Uterus (tissue), 4 donors: ENCODE measurements around the gene GAGE13. TPM values are rescaled to one million over a fixed set of nuclear protein-coding genes. Genes with fewer than 3 reads are reported as not detected.
"Not testable (repeated sequence)": the region's sequence is repeated elsewhere in the genome, so short reads cannot be mapped to it uniquely, and the experiment has no call there.

ENCODE experiments used
- DNase-seq, 2 donors: peaks; one replicate each; pipeline ENCODE4 v3.0.0-alpha.2; 2019 to 2020
- H3K27ac ChIP-seq, 2 donors: fragments of 200-600 bp; sonication (generic); 1 replicate in 1 of 2; 2 replicates in 1 of 2; pipeline ENCODE4 v1.5.1; 2016 to 2018
- H3K27me3 ChIP-seq, 2 donors: fragments of 200-600 bp; sonication (generic); one replicate each; pipeline ENCODE4 v1.5.1; 2018 to 2019; ENCODE audit warnings: control low read depth in 1 of 2
- H3K36me3 ChIP-seq, 2 donors: fragments of 200-600 bp; sonication (generic); one replicate each; pipeline ENCODE4 v1.5.1; 2019; ENCODE audit warnings: control low read depth in 1 of 2
- H3K4me1 ChIP-seq, 2 donors: fragments of 200-600 bp; sonication (generic); one replicate each; pipeline ENCODE4 v1.5.1; 2018 to 2019; ENCODE audit warnings: control low read depth in 1 of 2
- H3K4me3 ChIP-seq, 2 donors: fragments of 200-600 bp; sonication (generic); 1 replicate in 1 of 2; 2 replicates in 1 of 2; pipeline ENCODE4 v1.5.1; 2018 to 2019; ENCODE audit warnings: mild to moderate bottlenecking in 1 of 2
- H3K9me3 ChIP-seq, 2 donors: fragments of 200-600 bp; sonication (generic); one replicate each; pipeline ENCODE4 v1.5.1; 2019; ENCODE audit warnings: control low read depth in 1 of 2
- POLR2A ChIP-seq, 2 donors: fragments of 450-650 bp; IDR thresholded peaks; one replicate each; pipeline ENCODE4 v1.6.1; 2016; ENCODE audit warnings: antibody characterized with exemption in 2 of 2, mild to moderate bottlenecking in 1 of 2, moderate library complexity in 1 of 2
- intact Hi-C: fragments of 100-400 bp; cut with DNase I; formaldehyde crosslinking; loops from one replicate; pipeline ENCODE4 v1.15.1; 2023; ENCODE audit warnings: low total_unique reads
- total RNA-seq, 4 donors: library from RNA; depleted of rRNA in 3 of 4; stranded (reverse); fragments of >200 nt in 3 of 4; gene quantifications; one replicate each; pipeline versions ENCODE4 v1.1.0 to v1.2.4, GENCODE V29; 2014 to 2023
- TF ChIP-seq, protein P1 (sequence below), 4 experiments: fragments of 200-600 bp in 2 of 4; fragments of 450-650 bp in 2 of 4; sonication (generic) in 2 of 4; IDR thresholded peaks; one replicate each; pipeline ENCODE4 v1.5.1; 2016 to 2019; ENCODE audit warnings: antibody characterized with exemption in 4 of 4, mild to moderate bottlenecking in 2 of 4, moderate library complexity in 1 of 4
- donor health status: DM: yes; HTN: yes; CAD: no.

GAGE13 gene
- total RNA-seq, 4 donors from 2014 or later = not detected

DNA sequence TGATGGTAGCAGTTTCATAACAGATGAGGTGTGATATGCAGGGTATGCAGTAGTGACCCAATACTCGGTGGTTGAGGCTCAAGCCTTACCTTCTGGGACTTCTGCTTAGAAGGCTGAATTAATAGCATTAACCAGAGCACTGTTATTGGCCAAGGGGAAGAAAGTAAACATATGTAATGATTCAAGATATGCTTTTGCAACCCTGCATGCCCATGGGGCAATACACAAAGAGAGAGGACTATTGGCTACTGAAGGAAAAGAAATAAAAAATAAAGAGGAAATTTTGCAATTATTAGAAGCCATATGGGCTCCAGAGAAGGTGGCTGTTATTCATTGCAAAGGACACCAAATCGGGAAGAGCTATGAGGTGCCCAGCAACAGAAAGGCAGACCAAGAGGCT lies 19.2 kb upstream of the GAGE13 start:
- no peak for DNase-seq
- Histone ChIP-seq H3K27me3 (no peaks in the 10 kb centered on the region), H3K36me3 (no peaks in the 10 kb centered on the region), H3K9me3 (no peaks in the 10 kb centered on the region), H3K4me1 (no peaks in the 10 kb centered on the region), H3K4me3 (no peak overlapping the region), H3K27ac (no peak overlapping the region)
- TF ChIP-seq POLR2A (IDR thresholded peaks at IDR 0.05) = no peak
- TF ChIP-seq, protein P1, sequence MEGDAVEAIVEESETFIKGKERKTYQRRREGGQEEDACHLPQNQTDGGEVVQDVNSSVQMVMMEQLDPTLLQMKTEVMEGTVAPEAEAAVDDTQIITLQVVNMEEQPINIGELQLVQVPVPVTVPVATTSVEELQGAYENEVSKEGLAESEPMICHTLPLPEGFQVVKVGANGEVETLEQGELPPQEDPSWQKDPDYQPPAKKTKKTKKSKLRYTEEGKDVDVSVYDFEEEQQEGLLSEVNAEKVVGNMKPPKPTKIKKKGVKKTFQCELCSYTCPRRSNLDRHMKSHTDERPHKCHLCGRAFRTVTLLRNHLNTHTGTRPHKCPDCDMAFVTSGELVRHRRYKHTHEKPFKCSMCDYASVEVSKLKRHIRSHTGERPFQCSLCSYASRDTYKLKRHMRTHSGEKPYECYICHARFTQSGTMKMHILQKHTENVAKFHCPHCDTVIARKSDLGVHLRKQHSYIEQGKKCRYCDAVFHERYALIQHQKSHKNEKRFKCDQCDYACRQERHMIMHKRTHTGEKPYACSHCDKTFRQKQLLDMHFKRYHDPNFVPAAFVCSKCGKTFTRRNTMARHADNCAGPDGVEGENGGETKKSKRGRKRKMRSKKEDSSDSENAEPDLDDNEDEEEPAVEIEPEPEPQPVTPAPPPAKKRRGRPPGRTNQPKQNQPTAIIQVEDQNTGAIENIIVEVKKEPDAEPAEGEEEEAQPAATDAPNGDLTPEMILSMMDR (IDR thresholded peaks at IDR 0.05) = no peak
- intact Hi-C loops = no loop called here

DNA sequence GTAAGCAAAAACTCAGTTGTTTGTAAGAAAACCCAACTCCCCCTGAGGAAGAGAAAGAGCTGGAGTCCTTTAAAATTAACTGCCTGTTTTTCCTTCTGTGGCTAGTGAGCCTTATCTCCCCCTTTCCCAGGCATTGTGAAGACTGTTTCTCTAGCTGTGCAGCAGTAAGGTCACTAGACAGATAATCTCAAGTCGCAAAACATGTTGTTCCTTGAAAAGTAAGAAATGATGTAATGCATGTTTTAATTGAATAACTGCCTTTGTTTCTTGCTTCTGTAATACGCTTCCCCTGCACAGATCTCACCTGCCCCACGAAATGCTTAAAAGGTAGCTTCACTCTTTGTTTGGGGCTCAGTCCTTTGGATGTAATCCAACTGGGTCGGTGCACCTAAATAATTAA lies 15.3 kb upstream of the GAGE13 start:
- Histone ChIP-seq H3K27ac (no peak overlapping the region), H3K4me1 (no peaks in the 10 kb centered on the region), H3K9me3 (no peaks in the 10 kb centered on the region), H3K4me3 (no peak overlapping the region), H3K36me3 (no peaks in the 10 kb centered on the region), H3K27me3 (no peaks in the 10 kb centered on the region)
- DNase-seq = no peak
- intact Hi-C loops = no loop called here
- no peak for TF ChIP-seq POLR2A (IDR thresholded peaks at IDR 0.05)
- TF ChIP-seq, protein P1 (IDR thresholded peaks at IDR 0.05) = no peak

DNA sequence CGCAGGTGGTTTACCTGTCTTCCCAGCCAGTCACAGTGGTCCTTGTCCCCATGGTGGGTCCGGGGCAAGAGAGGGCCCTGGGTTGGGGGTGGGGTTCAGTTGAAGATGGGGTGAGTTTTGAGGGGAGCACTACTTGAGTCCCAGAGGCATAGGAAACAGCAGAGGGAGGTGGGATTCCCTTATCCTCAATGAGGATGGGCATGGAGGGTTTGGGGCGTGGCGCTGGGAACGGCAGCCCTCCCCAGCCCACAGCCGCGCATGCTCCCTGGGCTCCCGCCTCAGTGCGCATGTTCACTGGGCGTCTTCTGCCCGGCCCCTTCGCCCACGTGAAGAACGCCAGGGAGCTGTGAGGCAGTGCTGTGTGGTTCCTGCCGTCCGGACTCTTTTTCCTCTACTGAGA lies 9.6 kb upstream of the GAGE13 start, which contains the start of gene GAGE12J:
Gene GAGE12J, plus strand, starts transcription at position 301 of the 400 bp plus-strand sequence. CDS start 1,157 bp downstream, outside the sequence.
- H3K36me3 ChIP-seq, H3K9me3 ChIP-seq, H3K27me3 ChIP-seq, H3K27ac ChIP-seq, H3K4me1 ChIP-seq, H3K4me3 ChIP-seq, DNase-seq, intact Hi-C loops: not testable (repeated sequence)

DNA sequence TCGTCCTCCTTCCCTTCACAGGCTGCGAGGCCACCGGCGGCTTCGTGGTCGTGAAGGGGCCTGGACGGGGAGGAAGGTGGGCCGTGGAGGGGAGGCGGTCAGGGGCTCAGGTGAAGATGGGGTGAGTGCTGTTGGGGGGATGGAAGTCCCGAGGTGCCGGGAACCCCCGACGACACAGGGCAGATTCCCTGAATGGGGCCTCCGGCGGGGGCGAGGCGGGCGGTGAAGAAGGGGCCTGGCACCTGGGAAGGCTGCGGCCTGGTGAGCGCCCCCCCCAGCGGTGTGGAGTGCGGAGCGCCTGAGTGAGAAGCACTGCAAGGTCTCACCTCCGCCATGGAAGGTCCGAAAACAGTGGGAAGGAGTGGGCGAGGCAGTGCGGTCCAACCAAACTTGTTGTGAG lies 9.1 kb upstream of the GAGE13 start:
- intact Hi-C loops, H3K27me3 ChIP-seq, H3K4me3 ChIP-seq, H3K9me3 ChIP-seq, H3K27ac ChIP-seq, H3K4me1 ChIP-seq, H3K36me3 ChIP-seq, DNase-seq: not testable (repeated sequence)

DNA sequence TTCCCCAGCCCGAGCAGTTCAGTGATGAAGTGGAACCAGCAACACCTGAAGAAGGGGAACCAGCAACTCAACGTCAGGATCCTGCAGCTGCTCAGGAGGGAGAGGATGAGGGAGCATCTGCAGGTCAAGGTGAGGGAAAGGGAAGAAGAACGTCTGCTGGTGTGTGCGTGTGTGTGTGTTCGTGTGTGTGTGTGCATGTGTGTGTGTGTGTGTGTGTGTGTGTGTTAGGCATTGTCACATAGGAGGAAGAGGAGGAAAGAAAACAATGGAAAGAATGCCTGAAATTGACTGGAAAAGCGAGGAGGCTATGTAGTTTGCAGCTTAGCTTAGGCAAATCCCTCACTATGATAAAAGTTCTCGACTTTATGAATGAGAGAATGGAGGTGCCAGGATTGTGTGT lies 7.6 kb upstream of the GAGE13 start:
- H3K27me3 ChIP-seq, intact Hi-C loops, DNase-seq, H3K9me3 ChIP-seq, H3K36me3 ChIP-seq, H3K27ac ChIP-seq, H3K4me3 ChIP-seq, H3K4me1 ChIP-seq: not testable (repeated sequence)

DNA sequence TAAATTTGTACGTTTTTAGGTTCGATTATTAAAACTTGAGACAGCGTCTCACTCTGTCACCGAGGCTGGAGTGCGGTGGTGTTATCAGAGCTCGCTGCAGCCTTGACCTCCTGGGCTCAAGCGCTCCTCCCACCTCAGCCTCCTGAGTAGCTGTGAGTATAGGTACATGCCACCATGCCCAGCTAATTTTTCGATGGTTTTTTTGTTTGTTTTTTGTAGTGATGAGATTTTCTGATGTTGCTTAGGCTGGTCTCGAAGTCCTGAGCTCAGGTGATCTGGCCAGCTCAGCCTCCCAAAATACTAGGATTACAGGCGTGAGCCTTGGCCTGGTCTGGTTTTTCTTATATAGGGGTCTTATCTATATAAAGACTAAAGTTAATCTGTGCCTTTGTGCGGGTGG lies 961 bp upstream of the GAGE13 start:
- H3K9me3 ChIP-seq, H3K4me1 ChIP-seq, H3K27ac ChIP-seq, H3K27me3 ChIP-seq, DNase-seq, H3K4me3 ChIP-seq, H3K36me3 ChIP-seq, intact Hi-C loops: not testable (repeated sequence)

DNA sequence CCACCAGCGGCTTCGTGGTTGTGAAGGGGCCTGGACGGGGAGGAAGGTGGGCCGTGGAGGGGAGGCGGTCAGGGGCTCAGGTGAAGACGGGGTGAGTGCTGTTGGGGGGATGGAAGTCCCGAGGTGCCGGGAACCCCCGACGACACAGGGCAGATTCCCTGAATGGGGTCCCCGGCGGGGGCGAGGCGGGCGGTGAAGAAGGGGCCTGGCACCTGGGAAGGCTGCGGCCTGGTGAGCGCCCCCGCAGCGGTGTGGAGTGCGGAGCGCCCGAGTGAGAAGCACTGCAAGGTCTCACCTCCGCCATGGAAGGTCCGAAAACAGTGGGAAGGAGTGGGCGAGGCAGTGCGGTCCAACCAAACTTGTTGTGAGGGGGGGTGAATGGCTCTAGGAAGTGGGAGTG lies 459 bp downstream of the GAGE13 start:
- intact Hi-C loops, H3K27ac ChIP-seq, H3K4me1 ChIP-seq, H3K4me3 ChIP-seq, DNase-seq, H3K27me3 ChIP-seq, H3K9me3 ChIP-seq, H3K36me3 ChIP-seq: not testable (repeated sequence)

DNA sequence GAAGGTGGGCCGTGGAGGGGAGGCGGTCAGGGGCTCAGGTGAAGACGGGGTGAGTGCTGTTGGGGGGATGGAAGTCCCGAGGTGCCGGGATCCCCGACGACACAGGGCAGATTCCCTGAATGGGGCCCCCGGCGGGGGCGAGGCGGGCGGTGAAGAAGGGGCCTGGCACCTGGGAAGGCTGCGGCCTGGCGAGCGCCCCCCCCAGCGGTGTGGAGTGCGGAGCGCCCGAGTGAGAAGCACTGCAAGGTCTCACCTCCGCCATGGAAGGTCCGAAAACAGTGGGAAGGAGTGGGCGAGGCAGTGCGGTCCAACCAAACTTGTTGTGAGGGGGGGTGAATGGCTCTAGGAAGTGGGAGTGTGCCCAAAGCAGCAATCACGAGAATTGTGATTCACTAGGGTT lies 10.1 kb downstream of the GAGE13 start:
- H3K27me3 ChIP-seq, H3K9me3 ChIP-seq, H3K4me3 ChIP-seq, H3K36me3 ChIP-seq, intact Hi-C loops, H3K4me1 ChIP-seq, H3K27ac ChIP-seq: not testable (repeated sequence)
- DNase-seq = peak in 1 of 2 donors; percentile 31

DNA sequence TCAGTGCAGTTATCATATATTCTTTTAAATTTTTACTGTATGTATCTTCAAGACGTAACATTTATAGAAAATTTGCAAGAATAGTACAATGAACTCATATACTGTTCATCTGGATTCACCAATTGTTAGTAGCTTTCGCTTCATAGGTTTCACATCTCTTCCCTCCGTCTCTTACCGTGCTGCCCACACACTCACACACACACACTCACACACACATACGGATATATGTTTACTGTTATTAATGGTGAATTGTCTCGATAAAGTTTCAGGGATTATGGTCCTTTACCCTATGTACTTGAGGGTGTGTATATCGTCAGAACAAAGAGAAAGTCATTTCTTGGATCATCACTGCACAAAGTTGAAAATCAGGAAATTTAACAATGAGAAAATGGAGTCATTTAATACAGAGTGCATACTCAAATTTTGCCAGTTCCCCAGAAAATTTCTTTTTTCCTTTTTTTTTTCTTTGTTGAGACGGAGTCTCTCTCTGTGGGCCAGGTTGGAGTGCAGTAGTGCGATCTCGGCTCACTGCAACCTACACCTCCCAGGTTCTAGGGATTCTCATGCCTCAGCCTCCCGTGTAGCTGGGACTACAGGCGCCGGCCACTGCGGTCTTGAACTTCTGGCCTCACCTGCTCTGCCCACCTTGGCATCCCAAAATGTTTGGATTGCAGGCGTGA lies 13.3 kb downstream of the GAGE13 start:
- DNase-seq, intact Hi-C loops: not testable (repeated sequence)

DNA sequence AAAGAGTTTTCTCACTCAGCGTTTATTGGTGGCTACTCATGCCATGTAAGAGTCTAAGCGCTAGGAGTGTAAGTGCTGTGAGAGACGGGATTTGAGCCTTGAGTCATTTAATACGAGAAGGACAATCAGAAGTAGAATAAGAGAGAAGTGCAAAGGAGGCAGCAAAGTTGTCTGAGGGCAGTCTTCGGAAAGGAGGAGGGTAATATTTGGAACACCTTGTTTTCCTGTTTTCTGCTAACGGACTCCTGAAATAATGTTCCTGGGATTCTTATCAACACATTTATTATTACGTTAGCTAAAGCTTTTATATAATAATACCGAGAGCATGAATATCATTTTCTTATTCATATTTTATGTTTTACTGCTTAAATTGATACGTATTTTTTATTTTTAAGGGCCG lies 14.0 kb downstream of the GAGE13 start:
- intact Hi-C loops, H3K4me1 ChIP-seq, H3K27ac ChIP-seq, H3K9me3 ChIP-seq, H3K27me3 ChIP-seq, H3K4me3 ChIP-seq, DNase-seq, H3K36me3 ChIP-seq: not testable (repeated sequence)

More for the DNA sequence above, 13.3 kb downstream of the GAGE13 start:
- not testable (repeated sequence) for H3K27ac ChIP-seq, H3K9me3 ChIP-seq, H3K36me3 ChIP-seq, H3K4me3 ChIP-seq, H3K27me3 ChIP-seq, H3K4me1 ChIP-seq

DNA sequence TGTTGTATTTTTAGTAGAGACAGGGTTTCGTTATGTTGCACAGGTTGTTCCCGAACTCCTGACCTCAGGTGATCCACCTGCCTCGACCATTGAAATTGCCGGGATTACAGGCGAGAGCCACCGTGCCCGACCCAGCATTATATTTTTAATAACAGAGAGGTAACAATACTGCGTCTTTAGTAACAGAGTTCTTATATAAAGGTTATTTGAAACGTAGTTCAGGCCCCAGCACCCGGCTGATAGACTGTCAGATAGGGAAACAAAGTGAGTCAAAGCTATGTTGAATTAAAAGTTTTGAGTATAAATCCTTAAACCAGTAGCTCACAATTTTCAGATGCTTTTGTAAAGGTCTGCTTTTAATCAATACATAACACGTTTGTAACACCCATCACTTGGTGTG lies 14.8 kb downstream of the GAGE13 start:
- peak in 1 of 2 donors; percentile 31 for DNase-seq
- H3K27ac ChIP-seq, H3K36me3 ChIP-seq, H3K4me3 ChIP-seq, H3K9me3 ChIP-seq, intact Hi-C loops, H3K4me1 ChIP-seq, H3K27me3 ChIP-seq: not testable (repeated sequence)
